Stomach (tissue), 9 donors: ENCODE data around the gene TDRKH. TPM values are rescaled to one million over a fixed set of nuclear protein-coding genes. Genes with fewer than 3 reads are reported as not detected.
A peak's percentile ranks its signal among the peaks of the same experiment; 100 is the strongest.

Experiments used
- DNase-seq, 2 donors: peaks; one replicate each; pipeline versions ENCODE4 v3.0.0 to v3.0.0-alpha.2; 2013 to 2019
- H3K27ac ChIP-seq, 5 donors: fragments of 200-600 bp in 4 of 5; sonication (generic) in 4 of 5; one replicate each; pipeline ENCODE4 v1.5.1; 2013 to 2019; ENCODE audit warnings: mild to moderate bottlenecking in 1 of 5, moderate library complexity in 1 of 5
- H3K27me3 ChIP-seq, 3 donors: fragments of 200-600 bp; sonication (generic); one replicate each; pipeline ENCODE4 v1.5.1; 2017 to 2019; ENCODE audit warnings: mixed run types in 1 of 3
- H3K36me3 ChIP-seq, 4 donors: fragments of 200-600 bp; sonication (generic); 1 replicate in 3 of 4; 2 replicates in 1 of 4; pipeline ENCODE4 v1.5.1; 2016 to 2019
- H3K4me1 ChIP-seq, 4 donors: fragments of 200-600 bp; sonication (generic); one replicate each; pipeline ENCODE4 v1.5.1; 2016 to 2019
- H3K4me3 ChIP-seq, 4 donors: fragments of 200-600 bp; sonication (generic) in 3 of 4; one replicate each; pipeline ENCODE4 v1.5.1; 2016 to 2019; ENCODE audit warnings: mild to moderate bottlenecking in 1 of 4
- H3K9me3 ChIP-seq, 4 donors: fragments of 200-600 bp; sonication (generic); one replicate each; pipeline ENCODE4 v1.5.1; 2016 to 2019
- EP300 ChIP-seq: sonication (generic); formaldehyde crosslinking; IDR thresholded peaks from one replicate; pipeline ENCODE4 v1.6.1; 2017; ENCODE audit warnings: antibody characterized with exemption
- POLR2A ChIP-seq, 4 donors: fragments of 450-650 bp; IDR thresholded peaks; one replicate each; pipeline ENCODE4 v1.6.1; 2016; ENCODE audit warnings: antibody characterized with exemption in 4 of 4, control low read depth in 2 of 4, mild to moderate bottlenecking in 1 of 4, moderate library complexity in 1 of 4
- POLR2AphosphoS5 ChIP-seq, 3 donors: sonication (generic); formaldehyde crosslinking; IDR thresholded peaks; one replicate each; pipeline ENCODE4 v1.6.1; 2016; ENCODE audit warnings: antibody characterized with exemption in 3 of 3
- WGBS, 5 donors: extraction: QIAGEN DNeasy Blood & Tissue Kit in 3 of 5; methylation state at CpG; one replicate each; pipeline versions ENCODE4 v1.1.5 to v1.1.7; 2013 to 2018; 5-methylcytosine and 5-hydroxymethylcytosine counted together
- intact Hi-C: fragments of 100-400 bp; cut with DNase I; formaldehyde crosslinking; loops from one replicate; pipeline ENCODE4 v1.15.1; 2023; ENCODE audit warnings: low total_unique reads
- polyA plus RNA-seq, 3 donors: library from polyadenylated mRNA; stranded (reverse); fragments of 200-250 nt; gene quantifications; one replicate each; pipeline ENCODE4 v1.2.3, GENCODE V29; 2013
- total RNA-seq, 5 donors: library from RNA; depleted of rRNA; stranded (reverse); fragments of >200 nt; gene quantifications; one replicate each; pipeline versions ENCODE4 v1.1.0 to v1.2.3, GENCODE V29; 2014 to 2016
- TF ChIP-seq, protein P1 (sequence below), 7 experiments: fragments of 450-650 bp in 4 of 7; fragments of 200-600 bp in 3 of 7; sonication (generic) in 3 of 7; IDR thresholded peaks; one replicate each; pipeline ENCODE4 v1.5.1; 2016 to 2019; ENCODE audit warnings: antibody characterized with exemption in 7 of 7, control low read depth in 2 of 7, mild to moderate bottlenecking in 1 of 7
- donor health status: healthy with polysubstance abuse.
- donor health status: Bipolar disorder and iron deficiency.
- donor health status: healthy.

TDRKH gene
- total and polyA plus RNA-seq, 8 donors = 0.29 to 30.4 (median 2.5) TPM

DNA sequence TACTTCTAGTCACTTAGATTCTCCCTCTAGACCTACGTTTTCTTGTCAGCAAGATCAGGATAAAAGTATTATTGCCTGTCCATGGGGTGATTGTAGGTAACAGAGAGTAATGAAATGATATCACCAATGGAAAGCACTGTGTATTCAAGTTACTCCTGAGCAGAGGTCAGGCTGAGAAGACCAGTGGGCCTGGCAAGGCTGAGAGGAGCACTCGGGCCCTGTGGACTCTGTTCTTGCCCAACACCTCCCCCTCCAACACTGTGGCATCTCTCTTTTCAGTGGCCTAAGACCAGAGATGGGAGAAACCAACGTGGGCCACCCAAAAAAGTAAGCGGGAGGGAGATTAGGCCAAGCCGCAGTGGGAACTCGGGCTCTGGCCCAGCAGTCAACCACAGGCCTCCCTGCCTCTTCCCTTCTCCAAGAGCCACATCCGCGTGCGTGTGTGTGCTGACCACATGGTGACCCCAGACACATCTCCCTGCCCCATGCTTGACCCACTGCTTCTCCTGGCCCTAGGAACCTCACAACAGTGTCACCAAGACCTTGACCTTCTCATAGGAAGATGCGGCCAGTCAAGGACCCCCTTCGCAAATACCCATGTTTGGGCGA, 29.0 kb upstream of the TDRKH start:
- WGBS, 5 donors = 80 to 86% (median 83%) methylated on average over 12 of the region's 12 CpGs
- DNase-seq = no peak
- TF ChIP-seq EP300 = no peak
- no peak for TF ChIP-seq POLR2AphosphoS5 (IDR thresholded peaks at IDR 0.05)
- TF ChIP-seq, protein P1, sequence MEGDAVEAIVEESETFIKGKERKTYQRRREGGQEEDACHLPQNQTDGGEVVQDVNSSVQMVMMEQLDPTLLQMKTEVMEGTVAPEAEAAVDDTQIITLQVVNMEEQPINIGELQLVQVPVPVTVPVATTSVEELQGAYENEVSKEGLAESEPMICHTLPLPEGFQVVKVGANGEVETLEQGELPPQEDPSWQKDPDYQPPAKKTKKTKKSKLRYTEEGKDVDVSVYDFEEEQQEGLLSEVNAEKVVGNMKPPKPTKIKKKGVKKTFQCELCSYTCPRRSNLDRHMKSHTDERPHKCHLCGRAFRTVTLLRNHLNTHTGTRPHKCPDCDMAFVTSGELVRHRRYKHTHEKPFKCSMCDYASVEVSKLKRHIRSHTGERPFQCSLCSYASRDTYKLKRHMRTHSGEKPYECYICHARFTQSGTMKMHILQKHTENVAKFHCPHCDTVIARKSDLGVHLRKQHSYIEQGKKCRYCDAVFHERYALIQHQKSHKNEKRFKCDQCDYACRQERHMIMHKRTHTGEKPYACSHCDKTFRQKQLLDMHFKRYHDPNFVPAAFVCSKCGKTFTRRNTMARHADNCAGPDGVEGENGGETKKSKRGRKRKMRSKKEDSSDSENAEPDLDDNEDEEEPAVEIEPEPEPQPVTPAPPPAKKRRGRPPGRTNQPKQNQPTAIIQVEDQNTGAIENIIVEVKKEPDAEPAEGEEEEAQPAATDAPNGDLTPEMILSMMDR (IDR thresholded peaks at IDR 0.05) = no peak
- TF ChIP-seq POLR2A (IDR thresholded peaks at IDR 0.05) = no peak
- intact Hi-C loops = no loop called here
- no peaks in the 10 kb centered on the region for H3K27me3 ChIP-seq
- no peak overlapping the region for H3K27ac ChIP-seq
- H3K9me3 ChIP-seq = no peaks in the 10 kb centered on the region
- peaks cover 0 to 27% (median 26%) of the 10 kb centered on the region in 4 donors for H3K36me3 ChIP-seq
- H3K4me1 ChIP-seq = peaks cover 0 to 18% (median 11%) of the 10 kb centered on the region in 4 donors
- H3K4me3 ChIP-seq = no peak overlapping the region

DNA sequence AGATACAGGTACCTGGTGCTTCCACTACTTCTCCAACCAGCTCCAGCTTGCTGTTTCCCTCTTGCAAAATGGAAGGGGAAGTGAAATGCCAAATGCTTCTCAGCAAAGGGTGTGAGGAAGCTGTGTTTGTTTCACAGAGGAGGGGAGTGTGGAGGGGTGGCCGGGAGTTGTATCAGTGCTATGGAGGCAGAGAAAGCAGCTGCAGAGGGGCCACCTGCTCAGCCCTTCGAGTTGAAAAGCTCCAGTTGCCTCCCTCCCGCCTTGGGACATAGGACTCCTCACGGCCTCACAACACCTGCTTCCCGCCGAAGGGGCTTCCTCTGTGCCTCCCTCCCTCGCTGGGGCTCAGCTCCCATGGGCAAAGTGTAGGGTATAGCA, 27.0 kb upstream of the TDRKH start:
- Histone ChIP-seq H3K9me3 (no peaks in the 10 kb centered on the region), H3K36me3 (peaks cover 0 to 41% (median 33%) of the 10 kb centered on the region in 4 donors), H3K4me3 (no peak overlapping the region), H3K4me1 (peaks cover 0 to 18% (median 11%) of the 10 kb centered on the region in 4 donors), H3K27me3 (no peaks in the 10 kb centered on the region), H3K27ac (no peak overlapping the region)
- peak in 1 of 2 donors; percentile 14 for DNase-seq
- no peak for TF ChIP-seq EP300
- TF ChIP-seq POLR2A (IDR thresholded peaks at IDR 0.05) = no peak
- TF ChIP-seq POLR2AphosphoS5 (IDR thresholded peaks at IDR 0.05) = no peak
- TF ChIP-seq, protein P1 (IDR thresholded peaks at IDR 0.05) = no peak
- intact Hi-C loops = no loop called here
- 61 to 71% (median 68%) methylated on average over 6 to 7 of the region's 7 CpGs for WGBS, 5 donors

DNA sequence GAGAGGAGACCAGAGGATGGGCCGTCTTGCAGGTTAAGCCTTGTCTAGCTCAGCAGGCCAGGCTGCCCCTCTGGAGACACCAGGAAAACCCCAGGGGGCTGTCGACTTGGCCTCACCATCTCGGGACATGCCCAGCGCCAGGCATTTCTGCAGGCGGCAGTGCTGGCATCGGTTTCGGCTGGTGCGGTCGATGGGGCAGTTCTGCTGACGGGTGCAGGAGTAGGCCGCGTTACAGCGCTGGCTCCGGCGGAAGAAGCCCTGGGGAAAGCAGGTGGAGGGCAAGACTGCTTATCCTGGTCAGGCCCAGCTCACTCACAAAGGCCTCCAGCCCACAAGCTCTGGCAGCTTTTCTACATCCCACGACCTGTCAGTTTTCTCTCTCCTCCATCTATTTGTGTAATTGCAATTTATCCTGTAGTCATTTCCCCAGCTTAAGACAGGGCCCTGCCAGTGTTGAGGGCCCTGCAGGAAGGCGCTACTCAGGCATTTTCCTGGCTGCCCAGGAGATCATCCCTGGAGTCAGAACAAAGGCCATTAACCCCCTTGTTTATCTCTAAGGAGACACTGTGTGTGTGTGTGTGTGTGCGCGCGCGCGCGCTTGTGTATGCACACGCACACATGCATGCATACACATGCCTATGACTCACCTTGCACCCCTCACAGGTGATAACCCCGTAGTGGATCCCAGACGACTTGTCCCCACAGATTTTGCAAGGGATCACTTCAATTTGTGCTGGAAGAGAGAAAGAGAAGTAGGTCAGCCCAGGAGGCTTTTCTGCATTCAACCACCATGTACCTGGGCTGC, 26.4 kb upstream of the TDRKH start:
- H3K27ac ChIP-seq = no peak overlapping the region
- H3K4me1 ChIP-seq = peaks cover 0 to 18% (median 11%) of the 10 kb centered on the region in 4 donors
- intact Hi-C loops = no loop called here
- H3K4me3 ChIP-seq = no peak overlapping the region
- no peak for TF ChIP-seq EP300
- TF ChIP-seq, protein P1 (IDR thresholded peaks at IDR 0.05) = no peak
- no peak for TF ChIP-seq POLR2A (IDR thresholded peaks at IDR 0.05)
- no peak for TF ChIP-seq POLR2AphosphoS5 (IDR thresholded peaks at IDR 0.05)
- DNase-seq = no peak
- no peaks in the 10 kb centered on the region for H3K9me3 ChIP-seq
- peaks cover 0 to 41% (median 33%) of the 10 kb centered on the region in 4 donors for H3K36me3 ChIP-seq
- 77 to 79% (median 77%) methylated on average over 26 of the region's 26 CpGs for WGBS, 5 donors
- no peaks in the 10 kb centered on the region for H3K27me3 ChIP-seq

DNA sequence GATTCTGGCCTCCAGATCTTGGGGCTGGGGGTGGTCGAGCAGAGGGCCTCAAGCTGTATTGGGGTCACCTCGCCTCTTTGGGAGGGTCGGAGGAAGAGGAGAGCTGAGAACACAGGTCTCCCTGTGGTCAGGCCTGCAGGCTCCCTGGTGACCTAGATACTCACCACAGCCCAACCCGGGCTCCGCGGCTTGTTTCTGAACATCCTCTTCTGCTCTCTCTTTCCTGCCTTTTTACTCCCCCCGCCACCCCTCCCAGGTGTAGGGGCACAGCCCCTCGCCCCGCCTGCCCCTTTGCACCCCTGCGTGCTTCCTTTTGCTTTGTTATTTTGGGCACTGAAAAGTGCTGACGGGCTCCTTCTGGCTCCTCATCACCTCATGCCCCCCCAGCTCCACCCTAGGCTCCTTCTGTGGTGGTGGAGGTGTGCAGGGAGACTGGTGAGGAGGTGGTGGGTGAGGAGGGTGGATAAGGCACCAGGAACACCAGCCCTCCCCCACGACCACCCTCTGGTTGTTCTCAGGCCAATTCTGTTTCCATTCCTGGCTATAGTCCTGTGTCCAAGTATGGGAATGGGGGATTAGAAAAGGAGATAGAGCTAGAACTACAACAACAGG, 25.5 kb upstream of the TDRKH start:
- H3K4me1 ChIP-seq = peaks cover 0 to 15% (median 5%) of the 10 kb centered on the region in 4 donors
- peak in 1 of 2 donors; percentile 26 for DNase-seq
- no peak overlapping the region for H3K27ac ChIP-seq
- WGBS, 5 donors = 69 to 78% (median 76%) methylated on average over 9 to 12 of the region's 12 CpGs
- no peaks in the 10 kb centered on the region for H3K9me3 ChIP-seq
- no peak for TF ChIP-seq POLR2AphosphoS5 (IDR thresholded peaks at IDR 0.05)
- TF ChIP-seq EP300 = no peak
- TF ChIP-seq POLR2A (IDR thresholded peaks at IDR 0.05) = no peak
- H3K4me3 ChIP-seq = no peak overlapping the region
- peaks cover 0 to 46% (median 33%) of the 10 kb centered on the region in 4 donors for H3K36me3 ChIP-seq
- H3K27me3 ChIP-seq = no peaks in the 10 kb centered on the region
- intact Hi-C loops = no loop called here
